ENCODE results near the gene HLA-B.

The HLA-B gene

DNA sequence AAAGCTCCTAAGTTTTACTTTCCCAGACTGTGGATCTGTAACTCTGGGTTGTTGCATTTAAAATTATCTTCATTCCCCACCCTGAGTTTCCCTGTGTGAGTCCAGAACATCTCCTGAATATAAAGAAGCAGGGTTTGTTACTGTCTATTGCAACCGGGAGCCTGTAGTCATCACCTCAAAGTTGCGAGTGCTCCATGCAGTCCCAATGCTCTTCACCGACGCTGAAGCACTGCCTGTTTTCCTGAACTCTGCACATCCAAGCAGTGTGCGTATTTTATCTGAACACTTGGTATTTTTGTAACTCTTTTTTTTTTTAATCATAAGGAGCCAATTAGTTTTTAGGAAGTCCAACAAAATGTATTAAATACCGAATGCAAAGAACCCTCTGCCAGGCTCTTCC is 907 bp upstream of the HLA-B start:
- Histone ChIP-seq H3K4me2 (no peak overlapping the region), H2AFZ (ENCODE audit: low read depth) (no peak overlapping the region), H3K4me3 (IDR thresholded peaks at IDR 0.05; ENCODE audit: insufficient read depth, low read depth, low read length) (no peak overlapping the region)

DNA sequence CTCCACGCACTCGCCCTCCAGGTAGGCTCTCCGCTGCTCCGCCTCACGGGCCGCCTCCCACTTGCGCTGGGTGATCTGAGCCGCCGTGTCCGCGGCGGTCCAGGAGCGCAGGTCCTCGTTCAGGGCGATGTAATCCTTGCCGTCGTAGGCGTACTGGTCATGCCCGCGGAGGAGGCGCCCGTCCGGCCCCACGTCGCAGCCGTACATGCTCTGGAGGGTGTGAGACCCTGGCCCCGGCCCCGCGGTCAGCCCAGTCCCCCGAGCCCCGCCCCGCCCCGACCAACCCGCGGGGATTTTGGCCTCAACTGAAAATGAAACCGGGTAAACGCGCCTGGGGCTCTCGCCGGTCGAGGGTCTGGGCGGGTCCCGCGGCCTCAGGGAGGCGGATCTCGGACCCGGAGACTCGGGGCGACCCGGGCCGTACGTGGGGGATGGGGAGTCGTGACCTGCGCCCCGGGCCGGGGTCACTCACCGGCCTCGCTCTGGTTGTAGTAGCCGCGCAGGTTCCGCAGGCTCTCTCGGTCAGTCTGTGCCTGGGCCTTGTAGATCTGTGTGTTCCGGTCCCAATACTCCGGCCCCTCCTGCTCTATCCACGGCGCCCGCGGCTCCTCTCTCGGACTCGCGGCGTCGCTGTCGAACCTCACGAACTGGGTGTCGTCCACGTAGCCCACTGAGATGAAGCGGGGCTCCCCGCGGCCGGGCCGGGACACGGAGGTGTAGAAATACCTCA is 598 bp downstream of the HLA-B start:
- no peak overlapping the region for H3K4me2 ChIP-seq
- no peaks in the 10 kb centered on the region for H3K27me3 ChIP-seq (ENCODE audit: insufficient read depth, low read depth)
- peaks cover 14% of the 10 kb centered on the region for H3K4me1 ChIP-seq (ENCODE audit: low read depth, poor library complexity, severe bottlenecking)
- H2AFZ ChIP-seq (ENCODE audit: low read depth): no peak overlapping the region
- no peaks in the 10 kb centered on the region for H3K36me3 ChIP-seq (ENCODE audit: insufficient read depth)
- no peaks in the 10 kb centered on the region for H3K79me2 ChIP-seq (ENCODE audit: insufficient read depth, low read depth)
- TF ChIP-seq, protein P1, sequence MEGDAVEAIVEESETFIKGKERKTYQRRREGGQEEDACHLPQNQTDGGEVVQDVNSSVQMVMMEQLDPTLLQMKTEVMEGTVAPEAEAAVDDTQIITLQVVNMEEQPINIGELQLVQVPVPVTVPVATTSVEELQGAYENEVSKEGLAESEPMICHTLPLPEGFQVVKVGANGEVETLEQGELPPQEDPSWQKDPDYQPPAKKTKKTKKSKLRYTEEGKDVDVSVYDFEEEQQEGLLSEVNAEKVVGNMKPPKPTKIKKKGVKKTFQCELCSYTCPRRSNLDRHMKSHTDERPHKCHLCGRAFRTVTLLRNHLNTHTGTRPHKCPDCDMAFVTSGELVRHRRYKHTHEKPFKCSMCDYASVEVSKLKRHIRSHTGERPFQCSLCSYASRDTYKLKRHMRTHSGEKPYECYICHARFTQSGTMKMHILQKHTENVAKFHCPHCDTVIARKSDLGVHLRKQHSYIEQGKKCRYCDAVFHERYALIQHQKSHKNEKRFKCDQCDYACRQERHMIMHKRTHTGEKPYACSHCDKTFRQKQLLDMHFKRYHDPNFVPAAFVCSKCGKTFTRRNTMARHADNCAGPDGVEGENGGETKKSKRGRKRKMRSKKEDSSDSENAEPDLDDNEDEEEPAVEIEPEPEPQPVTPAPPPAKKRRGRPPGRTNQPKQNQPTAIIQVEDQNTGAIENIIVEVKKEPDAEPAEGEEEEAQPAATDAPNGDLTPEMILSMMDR (conservative IDR thresholded peaks at IDR 0.05; ENCODE audit: low read depth, low read length): no peak
- H4K20me1 ChIP-seq (ENCODE audit: insufficient read depth): no peaks in the 10 kb centered on the region
- H3K4me3 ChIP-seq (IDR thresholded peaks at IDR 0.05; ENCODE audit: insufficient read depth, low read depth, low read length): no peak overlapping the region
- H3K27ac ChIP-seq: no peak overlapping the region
- peak overlapping the region; percentile 61; the same call in 1 of the 2 replicates for H3K9ac ChIP-seq

More for the DNA sequence above, 907 bp upstream of the HLA-B start:
- Histone ChIP-seq H3K27ac (no peak overlapping the region), H3K36me3 (ENCODE audit: insufficient read depth) (no peaks in the 10 kb centered on the region), H4K20me1 (ENCODE audit: insufficient read depth) (no peaks in the 10 kb centered on the region), H3K79me2 (ENCODE audit: insufficient read depth, low read depth) (no peaks in the 10 kb centered on the region), H3K27me3 (ENCODE audit: insufficient read depth, low read depth) (no peaks in the 10 kb centered on the region), H3K9ac (no peak overlapping the region), H3K4me1 (ENCODE audit: low read depth, poor library complexity, severe bottlenecking) (peaks cover 14% of the 10 kb centered on the region)
- TF ChIP-seq, protein P1 (conservative IDR thresholded peaks at IDR 0.05; ENCODE audit: low read depth, low read length): no peak

DNA sequence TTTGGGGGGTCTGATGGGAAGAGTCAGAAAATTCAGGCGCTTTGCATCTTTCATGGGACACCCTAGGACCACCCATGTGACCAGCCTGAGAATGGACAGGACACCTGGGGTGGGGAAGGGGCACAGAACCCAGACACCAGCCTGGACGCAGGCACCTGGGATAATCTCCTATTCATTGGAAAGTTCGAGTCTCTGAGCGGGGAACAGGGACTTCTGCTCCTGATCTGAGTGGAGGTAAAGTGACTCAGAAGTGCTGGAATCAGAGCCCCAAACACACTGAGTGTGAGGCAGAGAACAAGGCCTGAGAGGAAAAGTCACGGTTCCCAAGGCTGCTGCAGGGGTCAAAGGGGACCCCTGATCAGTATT is 1.4 kb downstream of the HLA-B start:
- H2AFZ ChIP-seq (ENCODE audit: low read depth): no peak overlapping the region
- H3K27ac ChIP-seq: no peak overlapping the region
- no peaks in the 10 kb centered on the region for H4K20me1 ChIP-seq (ENCODE audit: insufficient read depth)
- H3K36me3 ChIP-seq (ENCODE audit: insufficient read depth): no peaks in the 10 kb centered on the region
- H3K4me2 ChIP-seq: no peak overlapping the region; the same call in 1 of the 2 replicates
- no peak overlapping the region for H3K9ac ChIP-seq
- TF ChIP-seq, protein P1 (conservative IDR thresholded peaks at IDR 0.05; ENCODE audit: low read depth, low read length): no peak
- no peaks in the 10 kb centered on the region for H3K27me3 ChIP-seq (ENCODE audit: insufficient read depth, low read depth)
- no peak overlapping the region for H3K4me3 ChIP-seq (IDR thresholded peaks at IDR 0.05; ENCODE audit: insufficient read depth, low read depth, low read length)
- H3K4me1 ChIP-seq (ENCODE audit: low read depth, poor library complexity, severe bottlenecking): peaks cover 14% of the 10 kb centered on the region
- no peaks in the 10 kb centered on the region for H3K79me2 ChIP-seq (ENCODE audit: insufficient read depth, low read depth)

DNA sequence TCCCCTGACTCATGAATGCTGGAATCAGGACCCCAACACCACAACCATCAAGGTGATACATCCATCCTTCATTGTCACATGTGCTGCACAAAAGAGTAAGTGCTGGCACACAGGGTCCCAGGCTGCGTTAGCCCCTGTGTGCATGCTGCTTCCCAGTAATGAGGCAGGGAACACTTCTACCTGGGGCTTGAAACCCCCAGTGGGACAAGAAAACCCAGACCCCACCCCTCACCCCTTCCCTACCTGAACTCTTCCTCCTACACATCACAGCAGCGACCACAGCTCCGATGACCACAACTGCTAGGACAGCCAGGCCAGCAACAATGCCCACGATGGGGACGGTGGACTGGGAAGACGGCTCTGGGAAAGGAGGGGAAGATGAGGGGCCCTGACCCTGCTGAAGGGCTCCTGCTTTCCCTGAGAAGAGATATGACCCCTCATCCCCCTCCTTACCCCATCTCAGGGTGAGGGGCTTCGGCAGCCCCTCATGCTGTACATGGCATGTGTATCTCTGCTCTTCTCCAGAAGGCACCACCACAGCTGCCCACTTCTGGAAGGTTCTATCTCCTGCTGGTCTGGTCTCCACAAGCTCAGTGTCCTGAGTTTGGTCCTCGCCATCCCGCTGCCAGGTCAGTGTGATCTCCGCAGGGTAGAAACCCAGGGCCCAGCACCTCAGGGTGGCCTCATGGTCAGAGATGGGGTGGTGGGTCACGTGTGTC is 2.0 kb downstream of the HLA-B start:
- Histone ChIP-seq H3K4me2 (no peak overlapping the region), H3K36me3 (ENCODE audit: insufficient read depth) (no peaks in the 10 kb centered on the region), H3K4me1 (ENCODE audit: low read depth, poor library complexity, severe bottlenecking) (peaks cover 14% of the 10 kb centered on the region), H3K9ac (no peak overlapping the region), H3K27ac (no peak overlapping the region), H3K27me3 (ENCODE audit: insufficient read depth, low read depth) (no peaks in the 10 kb centered on the region), H4K20me1 (ENCODE audit: insufficient read depth) (no peaks in the 10 kb centered on the region), H3K79me2 (ENCODE audit: insufficient read depth, low read depth) (no peaks in the 10 kb centered on the region), H3K4me3 (IDR thresholded peaks at IDR 0.05; ENCODE audit: insufficient read depth, low read depth, low read length) (no peak overlapping the region), H2AFZ (ENCODE audit: low read depth) (no peak overlapping the region)
- TF ChIP-seq, protein P1 (conservative IDR thresholded peaks at IDR 0.05; ENCODE audit: low read depth, low read length): no peak

All from KMS-11 (cell line).